Kidney (tissue), 14 donors: Measurements from ENCODE around the gene HOXD9. TPM values are rescaled to one million over a fixed set of nuclear protein-coding genes. Genes with fewer than 3 reads are reported as not detected.

Source experiments
- DNase-seq, 5 donors: peaks; one replicate each; pipeline ENCODE4 v3.0.0-alpha.2; 2013 to 2020
- FAIRE-seq: peaks from 2 replicates; lab custom pipeline; 2012; peaks lifted over from hg19 to GRCh38; lab: Jason Lieb, UNC
- H3K27ac ChIP-seq, 2 donors: one replicate each; pipeline ENCODE4 v1.7.0; 2013; ENCODE audit warnings: low read depth in 2 of 2, low read length in 2 of 2, inconsistent platforms in 1 of 2
- H3K27me3 ChIP-seq: one replicate; pipeline ENCODE4 v1.7.1; 2013; ENCODE audit warnings: low read length, inconsistent platforms; ENCODE audit not compliant: control insufficient read depth, insufficient read depth
- H3K36me3 ChIP-seq, 3 donors: one replicate each; pipeline versions ENCODE4 v1.7.0 to v1.7.1; 2013; ENCODE audit warnings: low read length in 3 of 3, control low read depth in 1 of 3, inconsistent platforms in 1 of 3; ENCODE audit not compliant: insufficient read depth in 3 of 3, control insufficient read depth in 2 of 3
- H3K4me1 ChIP-seq, 3 donors: one replicate each; pipeline versions ENCODE4 v1.7.0 to v1.7.1; 2013; ENCODE audit warnings: low read length in 3 of 3, inconsistent platforms in 1 of 3, low read depth in 1 of 3; ENCODE audit not compliant: control insufficient read depth in 2 of 3, insufficient read depth in 2 of 3
- H3K4me3 ChIP-seq, 3 donors: one replicate each; pipeline versions ENCODE4 v1.7.0 to v1.8.1; 2013; ENCODE audit warnings: low read length in 3 of 3, control low read depth in 1 of 3, inconsistent platforms in 1 of 3
- H3K9ac ChIP-seq, 3 donors: one replicate each; pipeline versions ENCODE4 v1.7.0 to v1.7.1; 2013; ENCODE audit warnings: low read length in 3 of 3, control low read depth in 1 of 3, inconsistent platforms in 1 of 3
- H3K9me3 ChIP-seq, 3 donors: one replicate each; pipeline versions ENCODE4 v1.7.0 to v1.7.1; 2013; ENCODE audit warnings: low read length in 3 of 3, control low read depth in 1 of 3, inconsistent platforms in 1 of 3; ENCODE audit not compliant: control insufficient read depth in 2 of 3, insufficient read depth in 1 of 3
- CTCF ChIP-seq: IDR thresholded peaks from 3 replicates; pipeline ENCODE4 v1.5.1; 2012; ENCODE audit warnings: mild to moderate bottlenecking, moderate library complexity, borderline replicate concordance; ENCODE audit not compliant: insufficient read depth; ENCODE audit errors: extremely low read depth
- intact Hi-C: fragments of 100-400 bp; cut with DNase I; formaldehyde crosslinking; loops from one replicate; pipeline ENCODE4 v1.11.1; 2022
- polyA plus RNA-seq: library from polyadenylated mRNA; stranded (reverse); fragments of 350-450 nt; fragmentation: Illumina TruSeq; extraction: RNeasy Lipid Tissue Mini Kit (QIAGEN cat#74804); gene quantifications from one replicate; pipeline ENCODE4 v1.2.3, GENCODE V29; 2014; ENCODE audit warnings: low read depth, low replicate concordance; ENCODE audit not compliant: insufficient read depth
- total RNA-seq: library from RNA; stranded (reverse); fragmentation: NEBNext Ultra II Directional; extraction: Animal tissue kit (Norgen Biotek cat#: 25700); gene quantifications from one replicate; pipeline ENCODE4 v1.2.1, GENCODE V29; 2021
- donor health status: control.
- donor health status: control.
- donor health status: control.
- donor health status: control.
- donor health status: control.
- donor health status: DM: yes; HTN: yes; CAD: no.
- donor health status: Normal renal cell carcinoma (clear cell type).

The HOXD9 gene
- total and polyA plus RNA-seq, 2 donors from 2014 or later: 36.4 to 36.5 TPM

- Histone ChIP-seq H3K36me3 (no peaks in the 10 kb centered on the region), H3K9me3 (no peaks in the 10 kb centered on the region), H3K4me3 (no peak overlapping the region), H3K27ac (no peak overlapping the region), H3K9ac (no peak overlapping the region), H3K27me3 (peaks cover 90% of the 10 kb centered on the region), H3K4me1 (peaks cover 0 to 7% (median 2%) of the 10 kb centered on the region in 3 donors)
- FAIRE-seq: no peak
- intact Hi-C loops: loop anchor here (5.0 to 10.0 kb wide), 2 partner anchors 407 to 724 kb away; no protein-coding TSS in a partner anchor
- no peak for TF ChIP-seq CTCF
- peak in 2 of 5 donors; percentile 29 to 48 for DNase-seq
Measured at GRCh38 chr2:176091329-176092258, 30.9 kb upstream of the HOXD9 start.

GRCh38 chr2:176092270-176093144 lies 30.0 kb upstream of the HOXD9 start, which contains the start of gene HOXD13:
TSS of gene HOXD13 (plus strand) at chr2:176092721. CDS start at chr2:176092891, 170 bp downstream.
- intact Hi-C loops: loop anchor here (5.0 to 10.0 kb wide), 2 partner anchors 408 to 725 kb away; no protein-coding TSS in a partner anchor
- Histone ChIP-seq H3K27ac (no peak within 1 kb of the TSS), H3K4me3 (no peak within 1 kb of the TSS)

More at GRCh38 chr2:176092270-176093144, 30.0 kb upstream of the HOXD9 start, which contains the start of gene HOXD13:
- Histone ChIP-seq H3K4me1 (peaks cover 0 to 14% (median 5%) of the 10 kb centered on the region in 3 donors), H3K9me3 (no peaks in the 10 kb centered on the region), H3K36me3 (no peaks in the 10 kb centered on the region), H3K9ac (no peak within 1 kb of the TSS), H3K27me3 (peaks cover 90% of the 10 kb centered on the region)
- no peak for TF ChIP-seq CTCF
- DNase-seq: peak; percentile 68 to 85 (median 76)
- FAIRE-seq: no peak
